PC-9 (cell line): ENCODE data around the gene DNAH11. TPM values are rescaled to one million over a fixed set of nuclear protein-coding genes. Genes with fewer than 3 reads are reported as not detected.
A peak's percentile ranks its signal among the peaks of the same experiment; 100 is the strongest.

Experiments
- BruUV-seq: library from RNA; stranded (reverse); fragments of 400-500 nt; replicated peaks from 2 replicates; lab custom pipeline; 2021; lab: Mats Ljungman, UMichigan
- CTCF ChIA-PET: fragments of 300-600 bp; sonication (Branson Sonifier 250); formaldehyde crosslinking; loops from one replicate; lab custom pipeline; 2022; ENCODE audit warnings: antibody characterized with exemption; lab: Charles Lee
- POLR2A ChIA-PET: fragments of 300-600 bp; sonication (Branson Sonifier 250); formaldehyde crosslinking; loops from one replicate; lab custom pipeline; 2022; ENCODE audit warnings: antibody characterized with exemption; ENCODE audit not compliant: unreplicated experiment; lab: Charles Lee
- DNase-seq, 2 experiments: peaks; one replicate each; pipeline versions ENCODE4 v3.0.0 to v3.0.0-alpha.2; 2015 to 2022; ENCODE audit warnings: mixed read lengths in 1 of 2
- H2AFZ ChIP-seq: fragments of 200-600 bp; sonication (generic); 2 replicates; pipeline ENCODE4 v1.8.1; 2017; ENCODE audit warnings: antibody characterized with exemption
- H3F3A ChIP-seq: fragments of 200-600 bp; sonication (generic); 2 replicates; pipeline ENCODE4 v1.8.1; 2017; ENCODE audit warnings: antibody characterized with exemption, mild to moderate bottlenecking, low read depth; ENCODE audit not compliant: insufficient read depth
- H3K27ac ChIP-seq: fragments of 200-600 bp; sonication (generic); 2 replicates; pipeline ENCODE4 v1.6.1; 2016; ENCODE audit warnings: mixed run types
- H3K27me3 ChIP-seq: fragments of 200-600 bp; sonication (generic); 2 replicates; pipeline ENCODE4 v1.6.1; 2016; ENCODE audit warnings: low read depth, mixed run types; ENCODE audit not compliant: insufficient read depth
- H3K36me3 ChIP-seq: fragments of 200-600 bp; sonication (generic); 2 replicates; pipeline ENCODE4 v1.6.1; 2016; ENCODE audit warnings: low read depth, mixed run types
- H3K4me1 ChIP-seq: fragments of 200-600 bp; sonication (generic); replicated peaks from 2 replicates; pipeline ENCODE4 v1.6.1; 2016; ENCODE audit warnings: mixed run types; ENCODE audit not compliant: insufficient read depth
- H3K4me2 ChIP-seq: fragments of 200-600 bp; sonication (generic); 2 replicates; pipeline ENCODE4 v1.6.1; 2017; ENCODE audit warnings: mixed run types
- H3K4me3 ChIP-seq: fragments of 200-600 bp; sonication (generic); 2 replicates; pipeline ENCODE4 v1.6.1; 2016; ENCODE audit warnings: mixed run types
- H3K79me2 ChIP-seq: fragments of 200-600 bp; sonication (generic); 2 replicates; pipeline ENCODE4 v1.6.1; 2017; ENCODE audit warnings: low read depth, mixed run types
- H3K9me2 ChIP-seq: fragments of 200-600 bp; sonication (generic); 2 replicates; pipeline ENCODE4 v1.8.1; 2017; ENCODE audit warnings: mild to moderate bottlenecking; ENCODE audit not compliant: insufficient read depth
- H3K9me3 ChIP-seq: fragments of 200-600 bp; sonication (generic); 2 replicates; pipeline ENCODE4 v1.8.1; 2016; ENCODE audit warnings: low read depth; ENCODE audit not compliant: insufficient read depth
- H4K20me1 ChIP-seq: fragments of 200-600 bp; sonication (generic); 2 replicates; pipeline ENCODE4 v1.8.1; 2017; ENCODE audit not compliant: insufficient read depth
- CTCF ChIP-seq: fragments of 200-600 bp; sonication (generic); conservative IDR thresholded peaks from 2 replicates; pipeline ENCODE4 v1.6.1; 2017; ENCODE audit warnings: mixed run types, antibody characterized with exemption, mild to moderate bottlenecking, moderate library complexity
- EZH2 ChIP-seq: fragments of 200-600 bp; sonication (generic); IDR thresholded peaks from 2 replicates; pipeline ENCODE4 v1.8.0; 2017; ENCODE audit warnings: antibody characterized with exemption, low read depth
- intact Hi-C: fragments of 100-400 bp; cut with micrococcal nuclease; formaldehyde crosslinking; loops from one replicate; pipeline ENCODE4 v1.10.0; 2022; ENCODE audit not compliant: unreplicated experiment
- total RNA-seq: library from RNA; stranded (reverse); gene quantifications from 2 replicates; pipeline ENCODE4 v1.2.3, GENCODE V29; 2021

The DNAH11 gene
- total RNA-seq, 1 experiment from 2014 or later, result not detected

GRCh38 chr7:21538936-21539495 lies 3.8 kb upstream of the DNAH11 start:
- H2AFZ ChIP-seq, result no peak overlapping the region
- intact Hi-C loops, result no loop called here
- POLR2A ChIA-PET, result no interaction called here
- H3K36me3 ChIP-seq, result no peaks in the 10 kb centered on the region
- no peak overlapping the region for H3K4me2 ChIP-seq
- H3K27me3 ChIP-seq, result no peaks in the 10 kb centered on the region
- H3K27ac ChIP-seq, result no peak overlapping the region
- 0 out of 2 replicates have a peak, but pooled peaks cover 1% of the 10 kb centered on the region for H3K9me2 ChIP-seq
- H3K9me3 ChIP-seq, result no peaks in the 10 kb centered on the region
- no peak for TF ChIP-seq EZH2
- no peak for TF ChIP-seq CTCF
- BruUV-seq, result no TSS peak
- no peaks in the 10 kb centered on the region for H3K4me1 ChIP-seq
- CTCF ChIA-PET, result no interaction called here
- H3K79me2 ChIP-seq, result no peaks in the 10 kb centered on the region
- no peaks in the 10 kb centered on the region for H3F3A ChIP-seq
- H3K4me3 ChIP-seq, result no peak overlapping the region
- no peak for DNase-seq
- no peaks in the 10 kb centered on the region for H4K20me1 ChIP-seq

GRCh38 chr7:21543528-21544302 lies 876 bp downstream of the DNAH11 start:
- ChIA-PET CTCF (no interaction called here), POLR2A (no interaction called here)
- no peak overlapping the region for H3K27ac ChIP-seq
- no peak overlapping the region for H3K4me3 ChIP-seq
- H3K9me2 ChIP-seq, result no peaks in the 10 kb centered on the region
- no peaks in the 10 kb centered on the region for H3K4me1 ChIP-seq
- intact Hi-C loops, result no loop called here
- H2AFZ ChIP-seq, result no peak overlapping the region
- DNase-seq, result no peak
- H3K9me3 ChIP-seq, result no peaks in the 10 kb centered on the region
- H3K4me2 ChIP-seq, result no peak overlapping the region
- H3K27me3 ChIP-seq, result no peaks in the 10 kb centered on the region
- TF ChIP-seq EZH2 (no peak), CTCF (no peak)
- no TSS peak for BruUV-seq
- H3K36me3 ChIP-seq, result no peaks in the 10 kb centered on the region
- H4K20me1 ChIP-seq, result no peaks in the 10 kb centered on the region
- no peaks in the 10 kb centered on the region for H3K79me2 ChIP-seq
- no peaks in the 10 kb centered on the region for H3F3A ChIP-seq

GRCh38 chr7:21544303-21544656 lies 1.4 kb downstream of the DNAH11 start:
- no peak for TF ChIP-seq CTCF
- no peak for TF ChIP-seq EZH2
- Histone ChIP-seq H3K4me1 (no peaks in the 10 kb centered on the region), H3K9me2 (no peaks in the 10 kb centered on the region), H2AFZ (no peak overlapping the region), H3K9me3 (no peaks in the 10 kb centered on the region), H3K4me2 (no peak overlapping the region), H3K36me3 (no peaks in the 10 kb centered on the region), H3K27ac (no peak overlapping the region), H3K27me3 (no peaks in the 10 kb centered on the region), H3K4me3 (no peak overlapping the region), H3K79me2 (no peaks in the 10 kb centered on the region), H4K20me1 (no peaks in the 10 kb centered on the region), H3F3A (no peaks in the 10 kb centered on the region)
- POLR2A ChIA-PET, result no interaction called here
- peak in 1 of 2 experiments; percentile 17 for DNase-seq
- intact Hi-C loops, result no loop called here
- BruUV-seq, result no TSS peak
- CTCF ChIA-PET, result no interaction called here
